Prostate gland (tissue), 2 donors: Measurements from ENCODE around the gene STEAP1B. TPM values are rescaled to one million over a fixed set of nuclear protein-coding genes. Genes with fewer than 3 reads are reported as not detected.
A peak's percentile ranks its signal among the peaks of the same experiment; 100 is the strongest.
"Not testable (repeated sequence)": the region's sequence is repeated elsewhere in the genome, so short reads cannot be mapped to it uniquely, and the experiment has no call there.

Experiments used
- DNase-seq: peaks from one replicate; pipeline ENCODE4 v3.0.0-alpha.2; 2019; ENCODE audit warnings: low spot score
- H3K27ac ChIP-seq, 2 donors: fragments of 200-600 bp; sonication (generic); 2 replicates each; pipeline ENCODE4 v1.5.1; 2017 to 2019
- H3K27me3 ChIP-seq: fragments of 200-600 bp; sonication (generic); replicated peaks from 2 replicates; pipeline ENCODE4 v1.5.1; 2019; ENCODE audit not compliant: insufficient read depth
- H3K36me3 ChIP-seq, 2 donors: fragments of 200-600 bp; sonication (generic); 1 replicate in 1 of 2; 2 replicates in 1 of 2; pipeline versions ENCODE4 v1.5.1 to v1.8.1; 2017 to 2019
- H3K4me1 ChIP-seq: fragments of 200-600 bp; sonication (generic); replicated peaks from 2 replicates; pipeline ENCODE4 v1.5.1; 2019
- H3K4me3 ChIP-seq, 2 donors: fragments of 200-600 bp; sonication (generic); 2 replicates each; pipeline ENCODE4 v1.5.1; 2017 to 2019
- H3K9me3 ChIP-seq: fragments of 200-600 bp; sonication (generic); 2 replicates; pipeline ENCODE4 v1.5.1; 2017
- CTCF ChIP-seq, 4 experiments: fragments of 200-600 bp in 2 of 4; fragments of 450-650 bp in 2 of 4; sonication (generic) in 2 of 4; IDR thresholded peaks; 1 replicate in 3 of 4; 2 replicates in 1 of 4; pipeline ENCODE4 v1.5.1; 2016 to 2019; ENCODE audit warnings: antibody characterized with exemption in 4 of 4, mild to moderate bottlenecking in 2 of 4, moderate library complexity in 2 of 4
- WGBS: methylation state at CpG from one replicate; pipeline ENCODE4 v1.1.5; 2018; 5-methylcytosine and 5-hydroxymethylcytosine counted together
- intact Hi-C: fragments of 100-400 bp; cut with DNase I; formaldehyde crosslinking; loops from one replicate; pipeline ENCODE4 v1.14.2; 2022
- total RNA-seq, 2 donors: library from RNA; depleted of rRNA; stranded (reverse); fragments of >200 nt; gene quantifications; one replicate each; pipeline ENCODE4 v1.1.0, GENCODE V29; 2016

The STEAP1B gene
- total RNA-seq, 2 donors from 2014 or later, result 6.4 TPM; not detected in 1

- H3K27me3 ChIP-seq, H3K36me3 ChIP-seq, intact Hi-C loops, H3K27ac ChIP-seq, H3K4me3 ChIP-seq, H3K4me1 ChIP-seq, DNase-seq, H3K9me3 ChIP-seq: not testable (repeated sequence)
- peak in 1 of 4 experiments; percentile 15 for TF ChIP-seq CTCF (IDR thresholded peaks at IDR 0.05)
- WGBS, result 37% methylated on average over 16 of the region's 16 CpGs
Measured at GRCh38 chr7:22523478-22524352, 23.7 kb upstream of the STEAP1B start.

- H3K4me1 ChIP-seq, result not testable (repeated sequence)
Measured at GRCh38 chr7:22519560-22519959, 19.6 kb upstream of the STEAP1B start.

GRCh38 chr7:22516950-22517349 is 17.0 kb upstream of the STEAP1B start:
- H3K4me3 ChIP-seq, H3K27ac ChIP-seq, intact Hi-C loops, H3K27me3 ChIP-seq, DNase-seq, H3K9me3 ChIP-seq, H3K4me1 ChIP-seq, H3K36me3 ChIP-seq: not testable (repeated sequence)
- WGBS, result 84% methylated on average over 4 of the region's 4 CpGs

More at GRCh38 chr7:22519560-22519959, 19.6 kb upstream of the STEAP1B start:
- H3K27me3 ChIP-seq, H3K36me3 ChIP-seq, H3K27ac ChIP-seq, H3K4me3 ChIP-seq, H3K9me3 ChIP-seq, intact Hi-C loops, DNase-seq: not testable (repeated sequence)
- WGBS, result 71% methylated on average over 1 of the region's 1 CpG

- 89% methylated on average over 1 of the region's 1 CpG for WGBS
- H3K4me3 ChIP-seq, H3K4me1 ChIP-seq, H3K27me3 ChIP-seq, H3K36me3 ChIP-seq, DNase-seq, intact Hi-C loops, H3K27ac ChIP-seq, H3K9me3 ChIP-seq: not testable (repeated sequence)
Measured at GRCh38 chr7:22514963-22515362, 15.0 kb upstream of the STEAP1B start.

- H3K27ac ChIP-seq, H3K9me3 ChIP-seq, H3K36me3 ChIP-seq, H3K4me3 ChIP-seq, H3K4me1 ChIP-seq, DNase-seq, intact Hi-C loops, H3K27me3 ChIP-seq: not testable (repeated sequence)
- WGBS, result 82% methylated on average over 3 of the region's 3 CpGs
Measured at GRCh38 chr7:22507320-22507719, 7.3 kb upstream of the STEAP1B start.

- H3K36me3 ChIP-seq, intact Hi-C loops: not testable (repeated sequence)
- 65% methylated on average over 9 of the region's 9 CpGs for WGBS
Measured at GRCh38 chr7:22506316-22507020, 6.5 kb upstream of the STEAP1B start.

GRCh38 chr7:22504519-22504918 is 4.5 kb upstream of the STEAP1B start:
- intact Hi-C loops, H3K9me3 ChIP-seq, H3K4me1 ChIP-seq, H3K4me3 ChIP-seq, H3K27ac ChIP-seq, H3K27me3 ChIP-seq, DNase-seq, H3K36me3 ChIP-seq: not testable (repeated sequence)
- 43% methylated on average over 3 of the region's 3 CpGs for WGBS

More at GRCh38 chr7:22506316-22507020, 6.5 kb upstream of the STEAP1B start:
- not testable (repeated sequence) for H3K27ac ChIP-seq, H3K4me3 ChIP-seq, DNase-seq, H3K9me3 ChIP-seq, H3K27me3 ChIP-seq, H3K4me1 ChIP-seq

GRCh38 chr7:22502104-22502503 is 2.1 kb upstream of the STEAP1B start:
- WGBS, result 69% methylated on average over 5 of the region's 5 CpGs
- H3K27ac ChIP-seq, intact Hi-C loops, H3K27me3 ChIP-seq, H3K9me3 ChIP-seq, H3K4me1 ChIP-seq, H3K36me3 ChIP-seq, DNase-seq, H3K4me3 ChIP-seq: not testable (repeated sequence)
